BE2C (cell line): ENCODE data around the gene C8G.
A peak's percentile ranks its signal among the peaks of the same experiment; 100 is the strongest.

Experiments used
- DNase-seq: peaks from one replicate; pipeline ENCODE4 v3.0.0-alpha.2; 2020
- H3K27me3 ChIP-seq: fragments of 250-450 bp; sonication (Bioruptor Pico); 2 replicates; pipeline ENCODE4 v1.5.1; 2020; ENCODE audit warnings: mild to moderate bottlenecking
- H3K36me3 ChIP-seq: fragments of 250-450 bp; sonication (Bioruptor Pico); 2 replicates; pipeline ENCODE4 v1.5.1; 2020; ENCODE audit warnings: mild to moderate bottlenecking
- H3K4me1 ChIP-seq: fragments of 250-450 bp; sonication (Bioruptor Pico); 2 replicates; pipeline ENCODE4 v1.5.1; 2020
- H3K4me3 ChIP-seq: 2 replicates; pipeline ENCODE4 v1.5.1; 2011; ENCODE audit warnings: low read depth, low read length
- H3K9me3 ChIP-seq: fragments of 250-450 bp; sonication (Bioruptor Pico); 2 replicates; pipeline ENCODE4 v1.5.1; 2020
- TF ChIP-seq, protein P1 (sequence below): IDR thresholded peaks from 2 replicates; pipeline ENCODE4 v1.5.1; 2012; ENCODE audit warnings: mild to moderate bottlenecking, low read depth, low read length

The C8G gene

DNA sequence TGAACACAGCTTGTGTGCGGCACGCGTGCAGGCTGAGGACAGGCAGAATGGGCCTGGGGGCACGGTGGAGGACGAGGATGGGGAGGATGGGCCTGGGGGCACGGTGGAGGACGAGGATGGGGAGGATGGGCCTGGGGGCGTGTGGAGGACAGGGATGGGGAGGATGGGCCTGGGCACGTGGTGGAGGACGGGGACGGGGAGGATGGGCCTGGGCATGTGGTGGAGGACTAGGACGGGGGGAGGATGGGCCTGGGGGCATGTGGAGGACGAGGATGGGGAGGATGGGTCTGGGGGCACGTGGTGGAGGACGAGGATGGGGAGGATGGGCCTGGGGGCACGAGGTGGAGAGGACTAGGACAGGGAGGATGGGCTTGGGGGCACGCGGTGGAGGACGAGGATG is 22.5 kb upstream of the C8G start:
- Histone ChIP-seq H3K9me3 (no peaks in the 10 kb centered on the region), H3K4me3 (no peak overlapping the region), H3K4me1 (0 out of 2 replicates have a peak, but pooled peaks cover 2% of the 10 kb centered on the region), H3K36me3 (peaks cover 68% of the 10 kb centered on the region), H3K27me3 (no peaks in the 10 kb centered on the region)
- DNase-seq, result no peak
- TF ChIP-seq, protein P1, sequence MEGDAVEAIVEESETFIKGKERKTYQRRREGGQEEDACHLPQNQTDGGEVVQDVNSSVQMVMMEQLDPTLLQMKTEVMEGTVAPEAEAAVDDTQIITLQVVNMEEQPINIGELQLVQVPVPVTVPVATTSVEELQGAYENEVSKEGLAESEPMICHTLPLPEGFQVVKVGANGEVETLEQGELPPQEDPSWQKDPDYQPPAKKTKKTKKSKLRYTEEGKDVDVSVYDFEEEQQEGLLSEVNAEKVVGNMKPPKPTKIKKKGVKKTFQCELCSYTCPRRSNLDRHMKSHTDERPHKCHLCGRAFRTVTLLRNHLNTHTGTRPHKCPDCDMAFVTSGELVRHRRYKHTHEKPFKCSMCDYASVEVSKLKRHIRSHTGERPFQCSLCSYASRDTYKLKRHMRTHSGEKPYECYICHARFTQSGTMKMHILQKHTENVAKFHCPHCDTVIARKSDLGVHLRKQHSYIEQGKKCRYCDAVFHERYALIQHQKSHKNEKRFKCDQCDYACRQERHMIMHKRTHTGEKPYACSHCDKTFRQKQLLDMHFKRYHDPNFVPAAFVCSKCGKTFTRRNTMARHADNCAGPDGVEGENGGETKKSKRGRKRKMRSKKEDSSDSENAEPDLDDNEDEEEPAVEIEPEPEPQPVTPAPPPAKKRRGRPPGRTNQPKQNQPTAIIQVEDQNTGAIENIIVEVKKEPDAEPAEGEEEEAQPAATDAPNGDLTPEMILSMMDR, result no peak

DNA sequence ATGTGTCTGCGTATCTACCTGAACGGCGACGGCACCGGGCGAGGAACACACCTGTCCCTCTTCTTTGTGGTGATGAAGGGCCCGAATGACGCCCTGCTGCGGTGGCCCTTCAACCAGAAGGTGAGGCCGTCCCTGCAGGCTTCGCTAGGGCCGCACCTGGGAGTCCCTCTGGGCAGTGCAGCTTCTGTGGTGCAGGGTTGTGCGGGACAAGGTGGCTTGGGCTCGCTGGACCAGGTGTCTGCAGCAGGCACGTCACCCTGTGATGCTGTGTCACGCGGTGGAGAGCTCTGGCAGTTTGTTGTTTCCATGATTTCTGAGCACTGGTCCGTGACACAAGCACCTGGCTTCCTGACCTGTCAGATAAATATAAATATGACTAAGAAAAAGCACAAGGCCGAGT is 21.2 kb upstream of the C8G start:
- Histone ChIP-seq H3K9me3 (no peaks in the 10 kb centered on the region), H3K4me3 (no peak overlapping the region), H3K36me3 (peaks cover 67% of the 10 kb centered on the region), H3K4me1 (0 out of 2 replicates have a peak, but pooled peaks cover 3% of the 10 kb centered on the region), H3K27me3 (no peaks in the 10 kb centered on the region)
- TF ChIP-seq, protein P1, result no peak
- no peak for DNase-seq

DNA sequence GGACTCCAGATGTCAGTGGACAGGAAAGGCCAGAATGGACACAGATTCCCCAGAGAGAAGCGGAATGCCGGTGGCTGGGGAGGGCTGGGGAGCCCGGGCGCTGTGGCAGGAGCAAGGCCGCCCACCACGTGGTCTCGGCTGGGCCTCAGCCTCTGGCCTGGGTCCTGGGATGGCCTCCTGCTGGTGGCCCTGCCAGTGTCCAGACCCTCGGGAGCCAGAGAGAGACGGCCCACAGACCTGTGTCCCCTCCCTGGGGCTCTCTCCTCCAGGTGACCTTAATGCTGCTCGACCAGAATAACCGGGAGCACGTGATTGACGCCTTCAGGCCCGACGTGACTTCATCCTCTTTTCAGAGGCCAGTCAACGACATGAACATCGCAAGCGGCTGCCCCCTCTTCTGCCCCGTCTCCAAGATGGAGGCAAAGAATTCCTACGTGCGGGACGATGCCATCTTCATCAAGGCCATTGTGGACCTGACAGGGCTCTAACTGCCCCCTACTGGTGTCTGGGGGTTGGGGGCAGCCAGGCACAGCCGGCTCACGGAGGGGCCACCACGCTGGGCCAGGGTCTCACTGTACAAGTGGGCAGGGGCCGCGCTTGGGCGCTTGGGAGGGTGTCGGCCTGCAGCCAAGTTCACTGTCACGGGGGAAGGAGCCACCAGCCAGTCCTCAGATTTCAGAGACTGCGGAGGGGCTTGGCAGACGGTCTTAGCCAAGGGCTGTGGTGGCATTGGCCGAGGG is 19.5 kb upstream of the C8G start:
- Histone ChIP-seq H3K27me3 (no peaks in the 10 kb centered on the region), H3K36me3 (peaks cover 51% of the 10 kb centered on the region), H3K4me1 (0 out of 2 replicates have a peak, but pooled peaks cover 3% of the 10 kb centered on the region), H3K4me3 (no peak overlapping the region), H3K9me3 (no peaks in the 10 kb centered on the region)
- TF ChIP-seq, protein P1, result peak; percentile 16
- DNase-seq, result no peak

DNA sequence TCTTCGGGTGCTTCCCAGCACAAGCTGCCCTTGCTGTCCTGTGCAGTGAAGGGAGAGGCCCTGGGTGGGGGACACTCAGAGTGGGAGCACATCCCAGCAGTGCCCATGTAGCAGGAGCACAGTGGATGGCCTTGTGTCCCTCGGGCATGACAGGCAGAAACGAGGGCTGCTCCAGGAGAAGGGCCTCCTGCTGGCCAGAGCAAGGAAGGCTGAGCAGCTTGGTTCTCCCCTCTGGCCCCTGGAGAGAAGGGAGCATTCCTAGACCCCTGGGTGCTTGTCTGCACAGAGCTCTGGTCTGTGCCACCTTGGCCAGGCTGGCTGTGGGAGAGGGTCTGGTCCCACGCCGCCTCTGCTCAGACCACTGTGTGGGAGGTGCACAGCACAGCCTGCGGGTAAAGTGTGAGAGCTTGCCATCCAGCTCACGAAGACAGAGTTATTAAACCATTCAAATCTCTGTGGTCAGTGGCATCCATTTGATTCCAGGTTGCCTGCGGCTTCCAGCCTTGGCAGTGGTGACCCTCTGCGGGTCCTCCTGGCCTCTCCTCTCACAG is 18.8 kb upstream of the C8G start:
- H3K4me3 ChIP-seq, result no peak overlapping the region
- no peaks in the 10 kb centered on the region for H3K27me3 ChIP-seq
- H3K36me3 ChIP-seq, result peaks cover 46% of the 10 kb centered on the region
- no peaks in the 10 kb centered on the region for H3K9me3 ChIP-seq
- TF ChIP-seq, protein P1, result peak; percentile 32
- DNase-seq, result no peak
- H3K4me1 ChIP-seq, result 0 out of 2 replicates have a peak, but pooled peaks cover 3% of the 10 kb centered on the region

DNA sequence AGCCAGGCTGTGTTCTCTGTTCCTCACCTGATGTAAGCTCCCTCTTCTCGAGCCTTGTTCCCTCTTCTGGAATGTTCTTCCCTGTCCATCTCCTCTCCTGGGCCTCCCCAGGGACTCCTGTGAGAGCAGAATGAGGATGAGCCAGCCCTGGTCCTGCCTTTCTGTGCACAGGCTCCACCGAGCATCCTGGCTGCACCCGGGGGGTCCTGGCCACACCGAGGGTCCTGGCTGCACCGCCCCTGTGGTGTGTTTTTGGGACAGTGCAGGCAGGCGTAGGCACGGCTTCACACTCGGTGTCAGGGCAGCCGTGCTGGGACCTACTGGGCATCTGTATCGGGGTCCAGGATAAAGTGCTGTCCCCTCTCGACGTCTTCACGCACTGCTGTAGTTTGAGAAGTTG is 18.3 kb upstream of the C8G start:
- no peak overlapping the region for H3K4me3 ChIP-seq
- DNase-seq, result no peak
- no peaks in the 10 kb centered on the region for H3K27me3 ChIP-seq
- 0 out of 2 replicates have a peak, but pooled peaks cover 3% of the 10 kb centered on the region for H3K4me1 ChIP-seq
- TF ChIP-seq, protein P1, result no peak
- peaks cover 47% of the 10 kb centered on the region for H3K36me3 ChIP-seq
- H3K9me3 ChIP-seq, result no peaks in the 10 kb centered on the region
